ENCODE results near the gene SUMO3. TPM values are rescaled to one million over a fixed set of nuclear protein-coding genes. Genes with fewer than 3 reads are reported as not detected.

Gene SUMO3
- total and polyA plus RNA-seq, 2 of the 8 experiments (the other 6 are each of a cell fraction or from before 2014, with no cell fraction given), result 96.8 to 101 TPM

- no peak for TF ChIP-seq EP300 (IDR thresholded peaks at IDR 0.05; ENCODE audit: borderline replicate concordance in 1 of 2, low read depth in 2 of 2, low read length in 2 of 2)
- TF ChIP-seq GABPA (IDR thresholded peaks at IDR 0.05; ENCODE audit: borderline replicate concordance, insufficient read depth, low read length), result no peak
- TF ChIP-seq HDAC6 (IDR thresholded peaks at IDR 0.05; ENCODE audit: low read depth, low read length), result no peak
Observed at GRCh38 chr21:44838951-44839350, 21.1 kb upstream of the SUMO3 start (continued).
